ENCODE results near the gene CMBL. TPM values are rescaled to one million over a fixed set of nuclear protein-coding genes. Genes with fewer than 3 reads are reported as not detected.

Gene CMBL
- total RNA-seq, 1 donor from 2014 or later: 28.6 TPM

GRCh38 chr5:10333154-10334006 is 25.7 kb upstream of the CMBL start:
- no peak for DNase-seq (ENCODE audit: low read depth)

GRCh38 chr5:10332301-10332700 is 24.6 kb upstream of the CMBL start:
- DNase-seq (ENCODE audit: low read depth): no peak

GRCh38 chr5:10331341-10331796 is 23.7 kb upstream of the CMBL start:
- DNase-seq (ENCODE audit: low read depth): no peak

GRCh38 chr5:10330511-10331230 is 23.0 kb upstream of the CMBL start:
- DNase-seq (ENCODE audit: low read depth): no peak

GRCh38 chr5:10329820-10330481 is 22.2 kb upstream of the CMBL start:
- no peak for DNase-seq (ENCODE audit: low read depth)

- no peak for DNase-seq (ENCODE audit: low read depth)
These were observed 21.7 kb upstream of the CMBL start for GRCh38 chr5:10329446-10329819.

GRCh38 chr5:10328323-10328722 is 20.6 kb upstream of the CMBL start:
- DNase-seq (ENCODE audit: low read depth): peak; percentile 34

GRCh38 chr5:10324518-10325370 is 17.0 kb upstream of the CMBL start:
- no peak for DNase-seq (ENCODE audit: low read depth)

GRCh38 chr5:10323588-10324488 is 16.1 kb upstream of the CMBL start:
- DNase-seq (ENCODE audit: low read depth): peak; percentile 75

- DNase-seq (ENCODE audit: low read depth): no peak
These were observed 14.2 kb upstream of the CMBL start for GRCh38 chr5:10321882-10322281.

GRCh38 chr5:10320793-10321192 is 13.1 kb upstream of the CMBL start:
- DNase-seq (ENCODE audit: low read depth): no peak

- DNase-seq (ENCODE audit: low read depth): no peak
These were observed 11.6 kb upstream of the CMBL start for GRCh38 chr5:10319202-10319851.

- DNase-seq (ENCODE audit: low read depth): peak; percentile 92
These were observed 10.4 kb upstream of the CMBL start for GRCh38 chr5:10317825-10318682.

- DNase-seq (ENCODE audit: low read depth): no peak
These were observed 8.3 kb upstream of the CMBL start for GRCh38 chr5:10315824-10316509.

- no peak for DNase-seq (ENCODE audit: low read depth)
These were observed 7.5 kb upstream of the CMBL start for GRCh38 chr5:10315201-10315600.

GRCh38 chr5:10311595-10312425 is 4.1 kb upstream of the CMBL start:
- DNase-seq (ENCODE audit: low read depth): no peak

- DNase-seq (ENCODE audit: low read depth): peak; percentile 54
These were observed 3.3 kb upstream of the CMBL start for GRCh38 chr5:10310835-10311570.
